Left kidney (tissue), 8 donors: ENCODE results near the gene NUDT21. TPM values are rescaled to one million over a fixed set of nuclear protein-coding genes. Genes with fewer than 3 reads are reported as not detected.
A peak's percentile ranks its signal among the peaks of the same experiment; 100 is the strongest.
"Not testable (repeated sequence)": the region's sequence is repeated elsewhere in the genome, so short reads cannot be mapped to it uniquely, and the experiment has no call there.

Experiments used
- DNase-seq: peaks from one replicate; pipeline ENCODE4 v3.0.0-alpha.2; 2013
- long read RNA-seq, 8 donors: transcript quantifications; one replicate each; lab custom pipeline, GENCODE V29; 2026
- polyA plus RNA-seq: library from polyadenylated mRNA; unstranded; fragments of 120-200 nt; gene quantifications from one replicate; pipeline ENCODE4 v1.2.1, GENCODE V29; 2013; ENCODE audit not compliant: insufficient read length

Gene NUDT21
- 155 TPM for polyA plus RNA-seq
- long read RNA-seq, donor 1, full-length matches to known transcripts = 52 of 66 reads
- long read RNA-seq, donor 1, partial matches to known transcripts = 14 of 66 reads
- long read RNA-seq, donor 1, other reads (novel, unspliced or antisense) = 0 of 66 reads
- long read RNA-seq, donor 2, full-length matches to known transcripts = 38 of 56 reads
- long read RNA-seq, donor 2, partial matches to known transcripts = 18 of 56 reads
- long read RNA-seq, donor 2, other reads (novel, unspliced or antisense) = 0 of 56 reads
- long read RNA-seq, donor 3, full-length matches to known transcripts = 43 of 53 reads
- long read RNA-seq, donor 3, partial matches to known transcripts = 10 of 53 reads
- long read RNA-seq, donor 3, other reads (novel, unspliced or antisense) = 0 of 53 reads
- long read RNA-seq, donor 4, full-length matches to known transcripts = 4 of 4 reads
- long read RNA-seq, donor 4, partial matches to known transcripts = 0 of 4 reads
- long read RNA-seq, donor 4, other reads (novel, unspliced or antisense) = 0 of 4 reads
- long read RNA-seq, donor 5, full-length matches to known transcripts = 60 of 84 reads
- long read RNA-seq, donor 5, partial matches to known transcripts = 24 of 84 reads
- long read RNA-seq, donor 5, other reads (novel, unspliced or antisense) = 0 of 84 reads
- long read RNA-seq, donor 6, full-length matches to known transcripts = 49 of 64 reads
- long read RNA-seq, donor 6, partial matches to known transcripts = 15 of 64 reads
- long read RNA-seq, donor 6, other reads (novel, unspliced or antisense) = 0 of 64 reads
- long read RNA-seq, donor 7, full-length matches to known transcripts = 64 of 84 reads
- long read RNA-seq, donor 7, partial matches to known transcripts = 20 of 84 reads
- long read RNA-seq, donor 7, other reads (novel, unspliced or antisense) = 0 of 84 reads
- long read RNA-seq, donor 8, full-length matches to known transcripts = 21 of 21 reads
- long read RNA-seq, donor 8, partial matches to known transcripts = 0 of 21 reads
- long read RNA-seq, donor 8, other reads (novel, unspliced or antisense) = 0 of 21 reads

GRCh38 chr16:56450986-56451752 is at the start of gene NUDT21, which contains the start of gene OGFOD1:
Gene NUDT21 (minus strand): TSS chr16:56451332. CDS start chr16:56451202, 130 bp downstream.
Gene OGFOD1 (plus strand): TSS chr16:56451554. CDS start chr16:56451613, 59 bp downstream.
- peak; percentile 96 for DNase-seq

- DNase-seq = no peak
These were observed 42.7 kb upstream of the NUDT21 start for GRCh38 chr16:56493815-56494214.

GRCh38 chr16:56493126-56493525 is 42.0 kb upstream of the NUDT21 start:
- DNase-seq = no peak

GRCh38 chr16:56491657-56492261 is 40.6 kb upstream of the NUDT21 start:
- no peak for DNase-seq

- not testable (repeated sequence) for DNase-seq
These were observed 37.7 kb upstream of the NUDT21 start for GRCh38 chr16:56488868-56489267.

- no peak for DNase-seq
These were observed 36.9 kb upstream of the NUDT21 start for GRCh38 chr16:56488035-56488434.

- DNase-seq = no peak
These were observed 32.3 kb upstream of the NUDT21 start for GRCh38 chr16:56483394-56483793.

GRCh38 chr16:56482683-56483236 is 31.6 kb upstream of the NUDT21 start:
- no peak for DNase-seq

GRCh38 chr16:56481468-56482122 is 30.5 kb upstream of the NUDT21 start:
- DNase-seq = peak; percentile 76

- DNase-seq = no peak
These were observed 29.8 kb upstream of the NUDT21 start for GRCh38 chr16:56480776-56481467.

- no peak for DNase-seq
These were observed 28.3 kb upstream of the NUDT21 start for GRCh38 chr16:56479469-56479868.

- no peak for DNase-seq
These were observed 27.3 kb upstream of the NUDT21 start for GRCh38 chr16:56478281-56479049.

GRCh38 chr16:56477096-56477878 is 26.2 kb upstream of the NUDT21 start:
- no peak for DNase-seq

- DNase-seq = no peak
These were observed 24.1 kb upstream of the NUDT21 start for GRCh38 chr16:56475201-56475600.

- DNase-seq = no peak
These were observed 19.5 kb upstream of the NUDT21 start for GRCh38 chr16:56470666-56471065.

- DNase-seq = no peak
These were observed 19.1 kb upstream of the NUDT21 start for GRCh38 chr16:56470232-56470631.

GRCh38 chr16:56469748-56470147 is 18.6 kb upstream of the NUDT21 start:
- DNase-seq = no peak

GRCh38 chr16:56468800-56469199 is 17.7 kb upstream of the NUDT21 start:
- no peak for DNase-seq
